CD4-positive, alpha-beta T cell treated with Interleukin-17A for 4 hours (primary cell): ENCODE data around the gene CFAP20DC.
A peak's percentile ranks its signal among the peaks of the same experiment; 100 is the strongest.
"Not testable (repeated sequence)": the region's sequence is repeated elsewhere in the genome, so short reads cannot be mapped to it uniquely, and the experiment has no call there.

ENCODE experiments used
- DNase-seq: peaks from one replicate; pipeline ENCODE4 v3.0.0-alpha.2; 2020; ENCODE audit warnings: mixed read lengths

CFAP20DC gene

DNA sequence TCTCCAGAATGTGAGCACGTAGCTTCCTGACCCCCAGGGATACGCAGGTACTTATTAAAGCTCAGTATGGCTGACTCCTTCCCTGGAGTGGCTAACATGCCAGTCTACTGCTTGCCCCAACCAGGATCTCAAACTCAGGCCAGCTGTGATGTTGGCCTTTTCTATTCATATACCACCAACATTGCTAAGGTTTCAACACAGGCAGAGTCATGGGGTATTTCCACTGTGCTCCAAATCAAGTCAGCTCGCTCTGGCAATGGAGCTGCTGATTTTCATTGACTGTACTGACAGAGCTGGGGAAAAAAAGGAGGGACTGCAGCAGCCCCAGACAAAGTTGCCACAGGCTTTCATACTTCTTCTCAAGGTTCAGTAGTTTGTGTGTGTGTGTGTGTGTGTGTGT, 87.0 kb downstream of the CFAP20DC start:
- no peak for DNase-seq

DNA sequence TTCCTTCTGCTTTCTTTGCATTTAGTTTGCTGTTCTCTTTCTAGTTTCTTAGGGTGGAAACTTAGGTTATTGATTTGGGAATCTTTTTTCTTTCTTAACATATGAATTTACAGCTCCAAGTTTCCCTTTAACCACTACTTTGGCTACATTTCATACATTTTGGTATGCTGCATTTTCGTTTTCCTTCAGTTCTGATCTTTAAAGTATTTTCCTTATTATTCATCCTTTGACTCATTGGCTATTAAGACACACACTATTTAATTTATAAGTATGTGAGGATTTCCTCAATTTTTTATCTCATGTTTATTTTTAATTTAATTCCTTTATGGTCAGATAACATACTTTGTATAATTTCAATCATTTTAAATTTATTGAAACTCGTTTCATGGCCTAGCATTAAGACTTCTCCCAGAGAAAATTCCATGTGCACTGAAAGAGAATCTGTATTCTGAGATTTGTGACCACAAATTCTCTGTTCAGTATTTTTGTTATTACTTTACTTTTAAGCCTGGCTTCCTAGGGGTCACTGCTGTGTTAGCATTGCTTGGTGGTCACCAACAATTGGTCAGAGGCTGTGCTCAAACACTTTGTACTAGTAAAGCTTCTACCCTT, 87.7 kb downstream of the CFAP20DC start:
- DNase-seq, result no peak

GRCh38 chr3:58955308-58955707, 94.5 kb downstream of the CFAP20DC start:
- DNase-seq, result no peak

GRCh38 chr3:58953288-58953687, 96.5 kb downstream of the CFAP20DC start:
- DNase-seq, result no peak

DNA sequence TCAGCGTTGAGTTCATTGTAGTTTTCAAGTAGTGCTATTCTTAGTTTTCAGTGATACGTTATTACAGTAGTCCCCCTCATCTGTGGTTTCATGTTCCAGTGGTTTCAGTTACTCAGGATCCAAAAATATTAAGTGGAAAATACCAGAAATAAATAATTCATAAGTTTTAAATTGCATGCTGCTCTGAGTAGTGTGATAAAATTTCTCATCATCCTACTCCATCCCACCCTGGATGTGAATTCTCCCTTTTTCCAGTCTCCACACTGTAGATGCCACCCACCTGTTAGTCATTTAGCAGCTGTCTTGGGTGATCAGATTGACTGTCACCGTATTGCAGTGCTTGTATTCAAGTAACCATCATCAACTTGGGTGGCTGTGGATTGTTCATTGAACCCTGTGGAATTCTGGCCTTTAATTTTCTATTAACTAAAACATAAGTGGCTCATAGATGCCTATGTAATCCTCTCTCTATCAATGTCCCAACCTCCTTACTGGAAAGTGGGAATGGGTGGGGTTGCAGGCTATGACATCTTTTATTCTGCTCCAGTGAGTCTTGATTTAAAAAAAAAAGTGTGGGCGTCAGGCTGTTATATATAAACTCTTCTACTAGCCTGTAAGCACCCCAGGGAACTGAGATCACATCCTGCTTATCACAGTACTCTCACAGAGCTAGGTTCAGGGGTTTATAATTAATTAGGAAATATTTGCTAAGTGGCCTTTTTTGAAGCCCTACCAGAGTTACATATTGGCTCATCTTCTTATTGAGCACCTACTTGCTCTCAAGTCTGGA, 97.5 kb downstream of the CFAP20DC start:
- DNase-seq, result no peak

- no peak for DNase-seq
Observed at GRCh38 chr3:58948018-58948417, 101.8 kb downstream of the CFAP20DC start.

GRCh38 chr3:58946875-58947274, 103.0 kb downstream of the CFAP20DC start:
- no peak for DNase-seq

GRCh38 chr3:58938057-58938456, 111.8 kb downstream of the CFAP20DC start:
- DNase-seq, result no peak

DNA sequence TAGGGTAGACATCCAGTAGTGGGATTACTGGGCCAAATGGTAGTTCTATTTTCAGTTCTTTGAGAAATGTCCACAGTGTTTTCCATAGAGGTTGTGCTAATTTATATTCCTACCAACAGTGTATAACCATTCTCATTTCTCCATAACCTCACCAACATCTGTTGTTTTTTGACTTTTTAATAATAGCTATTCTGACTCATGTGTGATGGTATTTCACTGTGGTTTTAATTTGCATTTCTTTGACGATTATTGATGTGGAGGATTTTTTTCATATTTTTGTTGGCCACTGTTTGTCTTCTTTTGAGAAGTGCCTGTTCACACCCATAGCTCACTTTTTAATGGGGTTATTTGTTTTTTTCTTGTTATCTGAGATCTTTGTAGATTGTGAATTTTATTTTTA, 125.2 kb downstream of the CFAP20DC start:
- no peak for DNase-seq

DNA sequence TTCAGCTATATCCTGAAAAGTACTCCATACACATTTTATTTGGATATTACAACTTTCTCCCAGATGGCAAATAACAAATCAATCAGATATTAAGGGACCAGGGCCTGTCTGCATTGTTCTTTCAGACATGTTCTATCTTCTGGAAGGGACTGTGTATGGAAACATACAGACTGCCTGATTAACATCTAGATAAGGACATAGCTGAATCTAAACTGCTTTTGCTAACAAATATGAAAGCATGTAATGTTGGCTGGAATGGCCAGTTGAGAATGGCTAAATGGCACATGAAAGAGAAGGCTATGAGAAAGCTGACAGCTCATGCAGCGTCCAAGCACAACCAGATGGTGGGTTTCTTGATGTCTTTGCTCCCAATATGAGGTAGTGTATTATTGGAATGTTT, 149.4 kb downstream of the CFAP20DC start:
- no peak for DNase-seq

- no peak for DNase-seq
Observed at GRCh38 chr3:58899953-58900298, 149.9 kb downstream of the CFAP20DC start.

- peak; percentile 17 for DNase-seq
Observed at GRCh38 chr3:58899159-58899952, 150.5 kb downstream of the CFAP20DC start.

DNA sequence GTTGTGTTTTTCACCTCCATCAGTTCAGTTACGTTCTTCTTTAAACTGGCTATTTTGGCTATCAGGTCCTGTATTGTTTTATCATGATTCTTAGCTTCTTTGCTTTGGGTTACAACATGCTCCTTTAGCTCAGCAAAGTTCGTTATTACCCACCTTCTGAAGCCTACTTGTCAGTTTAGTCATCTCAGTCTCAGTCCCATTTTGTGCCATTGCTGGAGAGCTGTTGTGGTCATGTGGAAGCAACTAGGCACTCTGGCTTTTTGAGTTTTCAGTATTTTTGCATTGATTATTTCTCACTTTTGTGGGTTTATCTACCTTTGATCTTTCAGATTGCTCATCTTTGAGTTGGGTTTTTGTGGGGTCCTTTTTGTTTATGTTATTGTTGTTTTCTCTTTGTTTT, 151.3 kb downstream of the CFAP20DC start:
- no peak for DNase-seq

GRCh38 chr3:58897646-58898045, 152.2 kb downstream of the CFAP20DC start:
- DNase-seq, result no peak

- DNase-seq, result not testable (repeated sequence)
Observed at GRCh38 chr3:58895678-58896077, 154.1 kb downstream of the CFAP20DC start.

DNA sequence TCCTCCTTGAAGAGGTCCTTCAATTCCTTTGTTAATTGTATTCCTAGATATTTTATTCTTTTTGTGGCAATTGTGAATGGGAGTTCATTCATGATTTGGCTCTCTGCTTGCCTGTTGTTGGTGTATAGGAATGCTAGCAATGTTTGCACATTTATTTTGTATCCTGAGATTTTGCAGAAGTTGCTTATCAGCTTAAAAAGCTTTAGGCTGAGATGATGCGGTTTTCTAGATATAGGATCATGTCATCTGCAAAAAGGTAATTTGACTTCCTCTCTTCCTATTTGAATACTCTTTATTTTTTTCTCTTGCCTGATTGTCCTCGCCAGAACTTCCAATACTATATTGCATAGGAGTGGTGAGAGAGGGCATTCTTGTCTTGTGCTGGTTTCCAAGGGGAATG, 157.3 kb downstream of the CFAP20DC start:
- DNase-seq, result not testable (repeated sequence)

- DNase-seq, result no peak
Observed at GRCh38 chr3:58888087-58888486, 161.7 kb downstream of the CFAP20DC start.

DNA sequence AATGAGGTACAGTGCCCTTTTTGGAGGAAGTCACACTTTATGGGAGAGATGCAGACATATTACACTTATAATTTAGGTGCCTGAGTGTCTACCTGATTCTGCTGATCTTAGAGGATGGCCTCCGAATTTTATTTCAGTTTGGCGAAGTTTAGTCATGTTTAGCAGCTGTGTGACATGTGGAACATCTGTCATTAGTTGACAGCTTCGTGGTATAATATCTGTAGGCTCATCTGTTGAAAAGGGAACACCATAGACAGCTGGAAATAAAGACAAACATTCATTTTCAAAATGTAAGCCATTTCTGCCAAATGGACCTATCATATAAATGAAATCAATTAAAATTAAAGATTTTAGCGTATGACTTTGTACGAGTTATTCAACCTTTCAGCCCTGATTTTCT, 165.4 kb downstream of the CFAP20DC start:
- no peak for DNase-seq

- DNase-seq, result no peak
Observed at GRCh38 chr3:58880182-58880581, 169.6 kb downstream of the CFAP20DC start.

DNA sequence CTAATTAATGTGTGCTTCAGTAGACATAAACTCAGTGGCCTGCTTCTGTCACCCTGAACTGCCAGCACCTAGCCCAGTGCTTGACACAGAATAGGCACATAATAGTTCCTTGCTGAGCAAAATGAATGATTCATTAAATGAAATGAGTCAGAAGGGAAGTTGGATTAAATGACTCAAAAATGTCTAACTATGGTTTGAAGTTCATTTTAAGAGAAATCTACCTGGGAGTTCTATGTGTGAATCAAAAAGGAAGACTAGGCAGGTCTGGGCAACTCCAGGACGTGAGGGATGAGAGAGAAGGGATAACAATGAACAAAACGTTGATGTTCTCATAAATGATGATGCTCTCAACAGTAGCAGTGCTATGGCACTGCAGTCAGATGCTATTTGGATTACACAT, 175.0 kb downstream of the CFAP20DC start:
- no peak for DNase-seq

- DNase-seq, result no peak
Observed at GRCh38 chr3:58874248-58874741, 175.5 kb downstream of the CFAP20DC start.

- DNase-seq, result no peak
Observed at GRCh38 chr3:58868097-58868779, 181.6 kb downstream of the CFAP20DC start.

- DNase-seq, result no peak
Observed at GRCh38 chr3:58867621-58868020, 182.2 kb downstream of the CFAP20DC start.
